HCT116 (cell line): ENCODE measurements around the gene CDKL2. TPM values are rescaled to one million over a fixed set of nuclear protein-coding genes. Genes with fewer than 3 reads are reported as not detected.

ENCODE experiments used
- ATAC-seq: fragments of 200-7000 bp; cut with Tn5 transposase; 2 replicates; pipeline ENCODE4 v1.9.1; 2020; ENCODE audit warnings: mild to moderate bottlenecking, moderate library complexity
- BruUV-seq: library from RNA; stranded (reverse); fragments of 400-500 nt; replicated peaks from 2 replicates; lab custom pipeline; 2021; lab: Mats Ljungman, UMichigan
- CTCF ChIA-PET: fragments of 300-600 bp; sonication (Branson Sonifier 250); formaldehyde crosslinking; loops from one replicate; lab custom pipeline; 2021; ENCODE audit warnings: antibody characterized with exemption; lab: Charles Lee
- POLR2A ChIA-PET: fragments of 300-600, 350-600 bp; sonication (Branson Sonifier 250); formaldehyde crosslinking; loops from one replicate; lab custom pipeline; 2021; ENCODE audit warnings: antibody characterized with exemption; lab: Charles Lee
- RAD21 ChIA-PET, 2 experiments: fragments of 300-600 bp; sonication (Branson Sonifier 250); formaldehyde crosslinking; loops; one replicate each; lab custom pipeline; 2023; ENCODE audit warnings: low total read pairs in 2 of 2; ENCODE audit not compliant: uncharacterized antibody in 2 of 2, unreplicated experiment in 2 of 2, low non-redundant PET in 1 of 2; lab: Charles Lee
- DNase-seq: peaks from one replicate; pipeline ENCODE4 v3.0.0-alpha.2; 2010; ENCODE audit warnings: low read depth, low spot score
- H2AFZ ChIP-seq: fragments of 200-600 bp; shearing (Covaris generic), sonication (generic); 2 replicates; pipeline ENCODE4 v1.6.1; 2017; ENCODE audit warnings: low read depth, mixed run types, mixed read lengths, antibody characterized with exemption, low read length; ENCODE audit not compliant: poor library complexity, severe bottlenecking
- H3K27ac ChIP-seq: 2 replicates; pipeline ENCODE4 v1.5.1; 2012; ENCODE audit warnings: low read depth, low read length
- H3K27me3 ChIP-seq: fragments of 200-600 bp; sonication (generic); 2 replicates; pipeline ENCODE4 v1.6.1; 2016; ENCODE audit warnings: mixed run types, low read length, mixed read lengths; ENCODE audit not compliant: insufficient read depth
- H3K36me3 ChIP-seq, 2 experiments: fragments of 200-500 bp in 1 of 2; fragments of 200-600 bp in 1 of 2; sonication (Bioruptor generic) in 1 of 2; sonication (generic) in 1 of 2; 2 replicates each; pipeline versions ENCODE4 v1.5.1 to v1.6.1; 2014 to 2016; ENCODE audit warnings: low read length in 2 of 2, inconsistent platforms in 1 of 2, mixed read lengths in 1 of 2, mixed run types in 1 of 2; ENCODE audit not compliant: insufficient read depth in 2 of 2, control insufficient read depth in 1 of 2
- H3K4me1 ChIP-seq, 2 experiments: fragments of 200-600 bp in 1 of 2; sonication (generic) in 1 of 2; 2 replicates each; pipeline versions ENCODE4 v1.5.1 to v1.6.1; 2012 to 2017; ENCODE audit warnings: low read length in 2 of 2, inconsistent platforms in 1 of 2, mild to moderate bottlenecking in 1 of 2, mixed read lengths in 1 of 2, mixed run types in 1 of 2, moderate library complexity in 1 of 2; ENCODE audit not compliant: insufficient read depth in 2 of 2, control insufficient read depth in 1 of 2
- H3K4me2 ChIP-seq: fragments of 200-600 bp; sonication (generic); 2 replicates; pipeline ENCODE4 v1.6.1; 2017; ENCODE audit warnings: mixed run types, low read length, mixed read lengths
- H3K4me3 ChIP-seq, 2 experiments: fragments of 200-600 bp in 1 of 2; sonication (generic) in 1 of 2; replicated peaks in 1 of 2; 2 replicates each; pipeline ENCODE4 v1.5.1; 2011 to 2016; ENCODE audit warnings: low read length in 2 of 2, control low read depth in 1 of 2, low read depth in 1 of 2, mild to moderate bottlenecking in 1 of 2, mixed read lengths in 1 of 2, mixed run types in 1 of 2
- H3K79me2 ChIP-seq: fragments of 200-600 bp; sonication (generic); 2 replicates; pipeline ENCODE4 v1.6.1; 2017; ENCODE audit warnings: mild to moderate bottlenecking, mixed run types, low read length, moderate library complexity, mixed read lengths; ENCODE audit not compliant: insufficient read depth
- H3K9ac ChIP-seq: fragments of 200-600 bp; sonication (generic); 2 replicates; pipeline ENCODE4 v1.6.1; 2016; ENCODE audit warnings: low read length, mixed read lengths
- H3K9me2 ChIP-seq: fragments of 200-600 bp; sonication (generic), shearing (Covaris generic); 2 replicates; pipeline ENCODE4 v1.6.1; 2017; ENCODE audit warnings: mixed run types, mild to moderate bottlenecking, moderate library complexity; ENCODE audit not compliant: insufficient read depth
- H3K9me3 ChIP-seq, 2 experiments: fragments of 200-500 bp in 1 of 2; fragments of 200-600 bp in 1 of 2; sonication (Bioruptor generic) in 1 of 2; sonication (generic) in 1 of 2; 2 replicates each; pipeline ENCODE4 v1.6.1; 2014 to 2017; ENCODE audit warnings: low read length in 2 of 2, mixed read lengths in 2 of 2, inconsistent platforms in 1 of 2, low read depth in 1 of 2, mild to moderate bottlenecking in 1 of 2, mixed run types in 1 of 2, moderate library complexity in 1 of 2; ENCODE audit not compliant: control insufficient read depth in 1 of 2, insufficient read depth in 1 of 2
- H4K20me1 ChIP-seq: fragments of 200-600 bp; sonication (generic), shearing (Covaris generic); 2 replicates; pipeline ENCODE4 v1.6.1; 2017; ENCODE audit warnings: mixed run types, mild to moderate bottlenecking, moderate library complexity; ENCODE audit not compliant: insufficient read depth
- ATF3 ChIP-seq: IDR thresholded peaks from 2 replicates; pipeline ENCODE4 v1.6.1; 2012
- CBX3 ChIP-seq: IDR thresholded peaks from 2 replicates; pipeline ENCODE4 v1.6.1; 2012; ENCODE audit warnings: low read depth
- CEBPB ChIP-seq: IDR thresholded peaks from 2 replicates; pipeline ENCODE4 v1.6.1; 2012; ENCODE audit warnings: low read depth
- CTCF ChIP-seq, 3 experiments: fragments of 200-600 bp in 1 of 3; sonication (generic) in 1 of 3; IDR thresholded peaks in 2 of 3; conservative IDR thresholded peaks in 1 of 3; 2 replicates each; pipeline ENCODE4 v1.5.1; 2012 to 2017; ENCODE audit warnings: low read depth in 2 of 3, low read length in 2 of 3, antibody characterized with exemption in 1 of 3, borderline replicate concordance in 1 of 3, control low read depth in 1 of 3, mild to moderate bottlenecking in 1 of 3, mixed read lengths in 1 of 3, mixed run types in 1 of 3, moderate library complexity in 1 of 3; ENCODE audit not compliant: insufficient read depth in 1 of 3
- ELF1 ChIP-seq: IDR thresholded peaks from 2 replicates; pipeline ENCODE4 v1.6.1; 2012; ENCODE audit warnings: low read depth, borderline replicate concordance
- EZH2 ChIP-seq: fragments of 200-600 bp; sonication (generic); IDR thresholded peaks from 2 replicates; pipeline ENCODE4 v1.6.1; 2017; ENCODE audit warnings: antibody characterized with exemption, mixed run types
- EZH2phosphoT487 ChIP-seq: fragments of 200-600 bp; IDR thresholded peaks from 2 replicates; pipeline ENCODE4 v1.6.1; 2018; ENCODE audit warnings: antibody characterized with exemption, borderline replicate concordance
- FOSL1 ChIP-seq: IDR thresholded peaks from 2 replicates; pipeline ENCODE4 v1.6.1; 2012; ENCODE audit warnings: low read depth
- JUND ChIP-seq: IDR thresholded peaks from 2 replicates; pipeline ENCODE4 v1.6.1; 2012
- MAX ChIP-seq: IDR thresholded peaks from 2 replicates; pipeline ENCODE4 v1.6.1; 2012
- POLR2A ChIP-seq: IDR thresholded peaks from 2 replicates; pipeline ENCODE4 v1.7.0; 2011; ENCODE audit warnings: borderline replicate concordance; ENCODE audit not compliant: insufficient read depth, insufficient read length; ENCODE audit errors: extremely low read depth
- POLR2AphosphoS5 ChIP-seq: IDR thresholded peaks from 2 replicates; pipeline ENCODE4 v1.6.1; 2011; ENCODE audit warnings: mild to moderate bottlenecking, low read depth, low read length, moderate library complexity
- REST ChIP-seq: IDR thresholded peaks from 2 replicates; pipeline ENCODE4 v1.6.1; 2012; ENCODE audit warnings: low read depth
- SIN3A ChIP-seq: IDR thresholded peaks from 2 replicates; pipeline ENCODE4 v1.6.1; 2012; ENCODE audit warnings: low read depth
- SRF ChIP-seq: IDR thresholded peaks from 2 replicates; pipeline ENCODE4 v1.6.1; 2012; ENCODE audit warnings: low read depth
- TCF7L2 ChIP-seq: IDR thresholded peaks from 2 replicates; pipeline ENCODE4 v1.7.0; 2011; ENCODE audit warnings: borderline replicate concordance, inconsistent platforms; ENCODE audit not compliant: insufficient read depth, insufficient read length; ENCODE audit errors: extremely low read depth
- YY1 ChIP-seq: IDR thresholded peaks from 2 replicates; pipeline ENCODE4 v1.6.1; 2011; ENCODE audit warnings: low read length, low read depth, moderate library complexity, mild to moderate bottlenecking; ENCODE audit not compliant: insufficient replicate concordance; ENCODE audit errors: extremely low read depth
- ZFX ChIP-seq: fragments of 450-650 bp; IDR thresholded peaks from 2 replicates; pipeline ENCODE4 v1.6.1; 2017
- ZNF274 ChIP-seq: fragments of 200-500 bp; sonication (Bioruptor generic); IDR thresholded peaks from 2 replicates; pipeline ENCODE4 v1.6.1; 2014; ENCODE audit warnings: mild to moderate bottlenecking, low read depth, low read length, inconsistent platforms
- intact Hi-C: fragments of 100-400 bp; cut with micrococcal nuclease; formaldehyde crosslinking; loops from 2 replicates; pipeline ENCODE4 v1.10.0; 2022
- total RNA-seq: library from RNA; stranded (reverse); gene quantifications from one replicate; pipeline ENCODE4 v1.2.1, GENCODE V29; 2021; ENCODE audit not compliant: unreplicated experiment

Gene CDKL2
- total RNA-seq, 1 experiment from 2014 or later: 1.2 TPM

- Histone ChIP-seq H3K36me3 (peaks cover 10 to 11% of the 10 kb centered on the region in 2 experiments; a peak in 3 of 4 replicates), H3K9me2 (no peaks in the 10 kb centered on the region), H3K4me3 (no peak overlapping the region), H3K9ac (no peak overlapping the region), H2AFZ (no peak overlapping the region)
- ChIA-PET RAD21 (no interaction called here), CTCF (no interaction called here)
- no TSS peak for BruUV-seq
- no peak for TF ChIP-seq CTCF (IDR thresholded peaks at IDR 0.05 in 2 of 3, conservative IDR thresholded peaks at IDR 0.05 in 1 of 3; ENCODE audit: borderline replicate concordance in 1 of 3, insufficient read depth in 1 of 3, low read depth in 2 of 3, low read length in 2 of 3)
- TF ChIP-seq POLR2AphosphoS5: no peak
- TF ChIP-seq MAX: no peak
- no peak for TF ChIP-seq TCF7L2
- no peak for TF ChIP-seq CBX3
- TF ChIP-seq POLR2A: no peak
- no peak for TF ChIP-seq SIN3A
- no peak for TF ChIP-seq YY1
- TF ChIP-seq FOSL1: no peak
- no peak for TF ChIP-seq ATF3
- TF ChIP-seq JUND: no peak
- no peak for TF ChIP-seq CEBPB
- no peak for TF ChIP-seq ELF1
- no peak for TF ChIP-seq ZFX
- no peak for TF ChIP-seq REST
- no peak for TF ChIP-seq SRF
- no peak for TF ChIP-seq ZNF274
- TF ChIP-seq EZH2: no peak
- no peak for TF ChIP-seq EZH2phosphoT487
- TF ChIP-seq, all 23 proteins: peak for 0
- Histone ChIP-seq H3K79me2 (peaks cover 7% of the 10 kb centered on the region; the same call in 1 of the 2 replicates), H3K27ac (no peak overlapping the region), H4K20me1 (no peaks in the 10 kb centered on the region), H3K27me3 (no peaks in the 10 kb centered on the region), H3K4me1 (no peaks in the 10 kb centered on the region), H3K9me3 (no peaks in the 10 kb centered on the region), H3K4me2 (no peak overlapping the region)
- DNase-seq (no peak), ATAC-seq (no peak)
- intact Hi-C loops: no loop called here
- POLR2A ChIA-PET: no interaction called here
These were observed 8.9 kb upstream of the CDKL2 start for GRCh38 chr4:75639124-75639695.
